LHCN-M2 (cell line): ENCODE results near the gene RBM48. TPM values are rescaled to one million over a fixed set of nuclear protein-coding genes. Genes with fewer than 3 reads are reported as not detected.
"Not testable (repeated sequence)": the region's sequence is repeated elsewhere in the genome, so short reads cannot be mapped to it uniquely, and the experiment has no call there.

ENCODE experiments used
- DNase-seq: peaks from one replicate; pipeline ENCODE4 v3.0.0-alpha.2; 2012; ENCODE audit warnings: low read depth
- polyA plus RNA-seq: library from polyadenylated mRNA; unstranded; fragments of >200 nt; gene quantifications from one replicate; pipeline ENCODE4 v1.2.1, GENCODE V29; 2012; ENCODE audit warnings: missing spikeins
- total RNA-seq: library from RNA; depleted of rRNA; stranded (reverse); fragments of >200 nt; gene quantifications from 2 replicates; pipeline ENCODE4 v1.2.3, GENCODE V29; 2014; rRNA removed

Gene RBM48
- 12.9 and 13.1 TPM in 2 replicates for total RNA-seq
- 5.0 TPM for polyA plus RNA-seq

DNA sequence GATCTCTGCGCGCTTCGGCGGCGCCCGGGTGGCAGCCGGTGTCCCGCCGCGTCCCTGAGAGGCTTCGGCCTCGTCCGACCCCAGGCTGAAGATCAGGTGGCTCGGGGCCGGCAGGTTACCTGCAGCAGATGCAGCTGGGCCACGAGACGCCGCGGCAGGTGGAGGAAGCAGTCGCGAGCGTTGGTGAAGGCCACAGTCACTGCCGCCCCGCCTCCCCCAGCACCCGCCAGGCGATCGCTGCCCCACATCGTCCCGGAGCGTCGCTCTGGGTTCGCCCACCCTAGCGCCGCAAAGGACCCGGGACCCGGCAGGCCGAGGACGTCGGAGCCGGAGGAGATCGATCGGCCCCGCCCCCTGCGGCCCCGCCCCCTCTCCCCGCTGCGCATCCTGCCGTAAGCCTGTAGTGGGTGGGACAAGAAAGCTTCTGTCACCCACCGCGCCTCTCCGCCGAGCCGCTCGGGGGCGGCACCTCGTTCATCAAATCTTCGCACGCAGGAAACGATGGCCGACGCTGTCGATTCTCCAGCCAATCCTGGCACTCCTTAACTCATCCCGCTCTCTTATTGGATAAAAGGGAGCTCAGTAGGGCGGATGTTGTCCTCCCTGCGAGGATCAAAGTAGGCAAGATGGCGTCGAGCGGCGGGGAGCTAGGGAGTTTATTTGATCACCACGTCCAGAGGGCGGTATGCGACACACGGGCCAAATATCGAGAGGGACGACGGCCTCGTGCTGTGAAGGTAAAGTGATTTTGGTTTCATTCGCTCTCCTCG lies at the start of gene RBM48, which contains the start of gene PEX1:
RBM48 (plus strand) TSS at position 608 of the 770 bp plus-strand sequence; CDS start at position 627, 19 bp downstream.
PEX1 (minus strand) TSS at position 333 of the 770 bp plus-strand sequence; CDS start at position 248, 85 bp downstream.
- DNase-seq: peak; percentile 100

DNA sequence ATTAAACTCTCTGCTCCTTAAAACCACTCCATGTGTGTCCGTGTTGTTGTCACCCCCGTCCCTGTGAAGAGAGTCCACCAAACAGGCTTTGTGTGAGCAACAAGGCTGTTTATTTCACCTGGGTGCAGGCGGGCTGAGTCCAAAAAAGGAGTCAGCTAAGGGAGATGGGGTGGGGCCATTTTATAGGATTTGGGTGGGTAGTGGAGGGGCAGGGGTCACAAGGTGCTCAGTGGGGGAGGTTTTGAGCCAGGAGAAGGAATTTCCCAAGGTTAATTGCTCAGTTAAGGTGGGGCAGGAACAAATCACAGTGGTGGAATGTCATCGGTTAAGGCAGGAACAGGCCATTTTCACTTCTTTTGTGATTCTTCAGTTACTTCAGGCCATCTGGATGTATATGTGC lies 49.4 kb upstream of the RBM48 start:
- not testable (repeated sequence) for DNase-seq

DNA sequence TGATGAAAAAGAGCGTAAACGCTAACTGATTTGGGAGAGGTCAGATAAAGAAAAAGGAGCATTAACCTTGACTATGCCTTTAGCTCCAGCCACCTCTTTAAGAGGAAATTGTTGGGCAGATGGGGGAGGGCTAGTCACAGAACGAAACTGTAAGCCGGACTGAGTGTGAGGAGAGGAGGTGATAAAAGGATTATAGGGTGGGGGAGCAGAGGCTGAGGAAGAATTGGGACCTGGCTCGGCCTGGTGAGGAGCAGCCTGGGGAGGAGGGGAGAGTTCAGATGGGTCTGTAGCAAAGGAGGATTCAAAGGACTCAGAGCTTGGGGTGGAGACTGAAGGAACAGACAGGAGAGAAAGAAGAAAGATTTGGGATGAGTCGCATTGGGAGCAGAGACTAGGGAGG lies 45.0 kb upstream of the RBM48 start:
- not testable (repeated sequence) for DNase-seq

- DNase-seq: not testable (repeated sequence)
Measured at GRCh38 chr7:92484226-92484625, 44.4 kb upstream of the RBM48 start.

- DNase-seq: peak; percentile 2
Measured at GRCh38 chr7:92485267-92485892, 43.2 kb upstream of the RBM48 start.

DNA sequence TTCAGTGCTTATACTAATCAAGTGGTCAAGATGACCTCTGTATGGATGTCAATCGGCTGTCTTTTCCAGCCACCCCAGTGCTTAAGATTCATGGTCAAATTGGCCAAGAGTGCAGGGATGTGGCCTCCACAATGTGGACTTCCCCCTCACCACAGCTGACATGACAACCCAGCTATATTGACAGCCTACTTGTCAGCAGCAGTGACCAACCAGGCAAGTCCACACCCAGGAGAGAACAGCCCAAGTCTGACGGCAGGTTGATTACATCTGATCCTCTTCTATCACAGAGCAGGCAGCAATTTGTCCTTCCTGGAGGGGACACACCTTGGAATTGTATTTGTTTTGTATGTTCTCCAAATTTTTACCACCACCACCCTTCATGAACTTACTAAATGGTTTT lies 42.6 kb upstream of the RBM48 start:
- DNase-seq: no peak

DNA sequence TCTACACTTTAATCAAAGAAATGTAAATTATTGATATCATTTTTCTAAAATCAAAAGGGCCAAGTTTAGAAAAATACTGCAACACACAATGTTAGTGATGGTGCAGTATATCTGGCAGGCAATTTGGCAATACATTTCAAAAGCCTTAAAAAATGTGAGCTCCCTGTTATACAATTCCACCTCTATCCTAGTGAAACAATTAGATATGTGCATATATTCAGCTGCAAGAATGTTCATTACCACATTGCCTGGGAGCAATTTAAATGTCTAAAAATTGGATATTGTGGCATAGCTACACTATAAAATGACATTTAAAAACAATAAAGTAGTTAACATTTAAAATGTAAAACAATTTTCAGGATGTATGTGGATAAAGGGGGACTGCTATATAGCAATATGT lies 40.8 kb upstream of the RBM48 start:
- no peak for DNase-seq

DNA sequence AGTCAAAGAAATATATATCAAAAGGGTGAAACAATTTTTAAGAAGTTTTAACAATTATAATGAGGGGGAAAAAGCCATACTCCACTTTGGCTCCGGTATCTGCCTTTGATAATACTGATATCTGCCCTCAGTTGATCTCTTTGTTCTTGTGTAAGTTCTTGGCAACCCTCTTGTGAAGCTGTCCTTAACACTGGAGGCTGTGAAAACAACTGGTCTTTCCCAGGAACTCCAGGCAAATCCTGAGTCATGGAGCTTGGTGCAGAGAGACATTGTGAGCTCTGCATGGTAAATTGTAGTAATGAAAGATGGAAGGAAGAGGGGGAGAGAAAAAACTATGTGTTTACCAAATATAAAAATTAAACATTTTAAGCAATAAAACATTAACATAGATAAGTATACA lies 39.0 kb upstream of the RBM48 start:
- peak; percentile 22 for DNase-seq

DNA sequence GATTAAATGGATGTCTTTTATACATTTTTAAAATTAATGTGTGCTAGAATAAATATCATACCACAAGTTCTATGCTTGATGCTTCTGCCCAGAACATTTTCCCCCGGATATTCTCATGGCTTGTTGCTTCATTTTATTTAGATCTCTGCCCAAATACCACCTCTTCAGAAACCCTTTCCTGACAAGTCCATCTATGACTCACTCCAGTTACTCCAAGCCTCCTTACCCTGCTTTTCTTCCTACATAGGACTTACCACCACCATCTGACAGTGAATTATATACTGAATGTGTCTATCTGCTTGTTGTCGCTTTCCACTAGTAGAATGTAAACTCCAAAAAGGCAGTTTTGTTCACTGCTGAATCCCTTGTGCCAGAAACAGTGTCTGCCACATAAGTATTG lies 31.7 kb upstream of the RBM48 start:
- peak; percentile 12 for DNase-seq

DNA sequence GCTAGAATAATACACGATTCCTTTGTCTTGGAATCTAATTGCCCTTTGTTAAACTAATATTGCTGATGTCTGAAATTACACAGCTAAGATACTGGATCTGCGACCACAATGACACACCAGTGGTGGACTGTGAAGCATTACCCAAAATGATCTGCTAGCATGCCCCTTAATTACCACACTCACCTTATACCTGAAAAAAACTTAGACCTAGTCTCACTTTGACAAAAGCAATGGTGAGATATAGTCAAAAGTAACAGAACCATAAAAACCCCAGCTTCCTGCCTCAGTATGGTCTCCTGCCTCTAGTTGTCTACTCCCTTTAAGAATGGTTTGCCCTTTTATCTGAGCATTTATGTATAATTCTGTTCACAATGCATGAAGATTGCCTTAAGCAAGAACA lies 30.0 kb upstream of the RBM48 start:
- DNase-seq: no peak

DNA sequence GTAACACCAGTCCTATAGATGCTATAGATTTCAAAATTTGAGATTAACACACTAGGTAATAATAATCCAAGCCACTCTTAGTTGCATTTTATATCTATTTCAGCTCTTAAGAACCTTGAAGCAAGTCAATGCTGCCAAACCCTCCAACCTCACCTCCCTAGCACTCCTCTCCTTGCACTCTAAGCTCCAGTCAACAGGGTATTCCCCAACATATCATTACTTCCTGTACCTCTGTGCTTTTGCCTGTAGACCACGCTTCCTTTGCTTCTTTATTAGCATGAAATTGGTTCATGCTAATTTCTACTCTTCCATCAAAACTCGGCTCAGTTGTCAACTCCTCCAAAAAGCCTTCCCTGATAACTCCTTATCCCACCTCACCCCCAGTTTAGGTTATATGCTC lies 24.8 kb upstream of the RBM48 start:
- DNase-seq: no peak

DNA sequence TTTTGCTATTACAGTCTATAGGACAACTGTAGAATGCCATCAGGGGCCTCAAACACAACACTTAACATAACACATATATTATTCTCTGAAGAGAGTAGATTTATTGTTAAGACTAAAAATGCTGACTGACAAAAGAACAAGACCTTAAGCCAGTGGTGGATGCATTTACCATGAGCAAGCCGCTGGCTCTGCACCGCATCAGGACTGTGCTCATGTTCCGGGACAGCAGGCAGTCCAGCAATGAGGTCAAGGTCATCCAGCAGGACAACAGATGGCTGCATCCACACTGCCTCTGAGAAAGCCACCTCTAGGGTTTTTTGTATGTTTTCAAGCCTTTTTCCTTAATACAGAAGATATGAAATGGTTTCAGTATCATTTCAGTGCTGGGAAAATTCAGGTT lies 24.0 kb upstream of the RBM48 start:
- peak; percentile 14 for DNase-seq

GRCh38 chr7:92506363-92506762 lies 22.2 kb upstream of the RBM48 start:
- DNase-seq: no peak

- no peak for DNase-seq
Measured at GRCh38 chr7:92508946-92509345, 19.6 kb upstream of the RBM48 start.

DNA sequence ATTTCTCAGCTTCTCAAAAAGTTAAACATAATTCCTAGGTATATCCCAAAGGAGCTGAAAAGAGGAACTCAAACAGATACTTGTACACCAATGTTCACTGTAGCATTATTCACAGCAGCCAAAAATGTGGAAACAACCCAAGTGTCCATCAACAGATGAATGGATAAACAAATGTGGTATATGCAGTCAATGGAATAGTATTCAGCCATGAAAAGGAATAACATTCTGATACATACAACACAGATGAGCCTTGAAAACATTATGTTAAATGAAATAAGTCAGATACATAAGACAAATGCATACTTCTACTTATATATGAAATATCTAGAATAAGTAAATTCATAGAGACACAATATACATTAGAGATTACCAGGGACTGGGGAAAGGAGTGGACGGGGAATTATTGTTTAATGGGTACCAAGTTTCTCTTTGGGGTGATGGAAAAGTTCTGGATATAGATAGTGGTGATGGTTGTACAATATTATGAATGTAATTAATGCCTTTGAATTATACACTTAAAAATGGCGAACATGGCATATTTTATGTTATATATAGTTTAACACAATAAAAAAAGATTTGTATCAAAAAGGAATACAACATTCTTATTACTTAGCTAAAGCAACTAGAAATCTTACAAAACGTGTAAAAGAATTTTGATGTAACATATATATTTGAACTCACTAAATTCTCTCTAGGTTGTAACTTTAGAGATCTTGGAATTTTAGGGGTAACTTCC lies 15.3 kb upstream of the RBM48 start:
- no peak for DNase-seq

GRCh38 chr7:92517631-92518030 lies 11.0 kb upstream of the RBM48 start:
- DNase-seq: peak; percentile 33

- no peak for DNase-seq
Measured at GRCh38 chr7:92520024-92520423, 8.6 kb upstream of the RBM48 start.

DNA sequence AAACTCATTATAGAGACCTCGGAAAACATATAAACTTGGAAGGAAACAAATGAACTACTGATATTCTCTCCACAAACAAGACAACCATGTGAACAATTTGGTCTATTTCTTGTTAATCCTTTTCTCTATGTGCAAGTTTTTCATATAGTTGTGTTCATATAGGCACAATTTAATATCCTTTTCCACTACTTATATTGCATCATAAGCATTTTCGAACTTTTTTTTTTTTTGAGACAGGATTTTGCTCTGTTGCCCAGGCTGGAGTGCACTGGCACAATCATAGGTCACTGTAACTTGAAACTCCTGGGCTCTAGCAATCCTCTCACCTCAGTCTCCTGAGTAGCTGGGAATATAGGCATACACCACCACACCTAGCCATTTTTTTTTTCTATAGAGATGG lies 5.5 kb upstream of the RBM48 start:
- DNase-seq: no peak

- DNase-seq: peak; percentile 70
Measured at GRCh38 chr7:92527300-92528187, 1.1 kb upstream of the RBM48 start.

DNA sequence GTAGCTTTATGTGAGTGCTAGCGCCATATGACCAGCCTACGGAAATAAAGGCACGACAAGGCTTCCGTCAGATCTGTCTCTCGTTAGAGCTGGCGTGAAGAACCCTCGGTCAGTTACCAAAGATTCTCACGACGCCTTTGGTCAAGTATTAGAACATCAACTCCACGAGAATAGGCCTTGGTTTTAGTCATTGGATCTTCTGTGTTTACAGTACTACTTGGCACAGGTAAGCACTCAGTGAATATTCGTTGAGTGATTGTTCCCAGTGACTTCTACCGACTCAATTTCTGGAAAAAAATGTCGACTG lies 316 bp downstream of the RBM48 start:
- no peak for DNase-seq

DNA sequence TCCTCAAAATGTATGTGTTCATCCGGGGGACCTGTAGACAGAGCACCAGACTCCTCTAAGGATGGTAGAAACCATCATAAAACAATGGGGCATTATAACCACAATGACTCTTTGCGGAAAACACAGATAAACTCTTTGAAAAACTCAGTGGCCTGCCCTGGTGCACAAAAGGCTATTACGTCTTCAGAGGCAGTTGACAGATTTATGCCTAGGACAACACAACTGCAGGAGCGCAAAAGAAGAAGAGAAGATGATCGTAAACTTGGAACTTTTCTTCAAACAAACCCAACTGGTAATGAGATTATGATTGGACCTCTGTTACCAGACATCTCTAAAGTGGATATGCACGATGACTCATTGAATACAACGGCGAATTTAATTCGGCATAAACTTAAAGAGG lies 6.0 kb downstream of the RBM48 start:
- no peak for DNase-seq

DNA sequence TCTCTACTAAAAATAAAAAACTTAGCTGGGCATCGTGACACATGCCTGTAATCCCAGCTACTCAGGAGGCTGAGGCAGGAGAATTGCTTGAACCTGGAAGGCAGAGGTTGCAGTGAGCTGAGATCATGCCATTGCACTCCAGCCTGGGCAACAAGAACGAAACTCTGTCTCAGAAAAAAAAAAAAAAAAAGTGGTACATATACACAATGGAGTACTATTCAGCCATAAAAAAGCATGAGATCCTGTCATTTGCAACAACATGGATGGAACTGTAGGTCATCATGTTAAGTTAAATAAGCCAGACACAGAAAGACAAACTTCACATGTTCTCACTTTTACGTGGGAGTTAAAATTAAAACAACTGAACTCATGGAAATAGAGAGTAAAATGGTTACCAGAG lies 14.9 kb downstream of the RBM48 start:
- DNase-seq: not testable (repeated sequence)
